HG02885 (cell line): ENCODE data around the gene CFAP206.

Experiments used
- ATAC-seq: cut with Tn5 transposase; IDR thresholded peaks from one replicate; pipeline ENCODE4 v1.9.1; 2021; ENCODE audit warnings: mild to moderate bottlenecking; ENCODE audit not compliant: unreplicated experiment, poor library complexity

The CFAP206 gene, protein sequence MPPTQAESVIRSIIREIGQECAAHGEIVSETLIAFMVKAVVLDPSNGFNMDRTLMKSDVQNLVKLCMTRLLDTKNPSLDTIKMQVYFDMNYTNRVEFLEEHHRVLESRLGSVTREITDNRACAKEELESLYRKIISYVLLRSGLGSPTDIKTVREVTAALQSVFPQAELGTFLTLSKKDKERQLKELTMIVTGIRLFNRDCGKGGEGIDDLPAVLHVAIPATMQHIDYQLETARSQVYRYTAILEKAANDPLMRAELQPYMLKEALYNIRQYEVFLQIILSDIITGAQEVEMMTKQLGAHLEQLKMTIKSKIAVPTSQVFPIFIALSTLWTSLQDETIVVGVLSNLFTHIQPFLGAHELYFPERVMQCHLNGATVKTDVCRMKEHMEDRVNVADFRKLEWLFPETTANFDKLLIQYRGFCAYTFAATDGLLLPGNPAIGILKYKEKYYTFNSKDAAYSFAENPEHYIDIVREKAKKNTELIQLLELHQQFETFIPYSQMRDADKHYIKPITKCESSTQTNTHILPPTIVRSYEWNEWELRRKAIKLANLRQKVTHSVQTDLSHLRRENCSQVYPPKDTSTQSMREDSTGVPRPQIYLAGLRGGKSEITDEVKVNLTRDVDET

DNA sequence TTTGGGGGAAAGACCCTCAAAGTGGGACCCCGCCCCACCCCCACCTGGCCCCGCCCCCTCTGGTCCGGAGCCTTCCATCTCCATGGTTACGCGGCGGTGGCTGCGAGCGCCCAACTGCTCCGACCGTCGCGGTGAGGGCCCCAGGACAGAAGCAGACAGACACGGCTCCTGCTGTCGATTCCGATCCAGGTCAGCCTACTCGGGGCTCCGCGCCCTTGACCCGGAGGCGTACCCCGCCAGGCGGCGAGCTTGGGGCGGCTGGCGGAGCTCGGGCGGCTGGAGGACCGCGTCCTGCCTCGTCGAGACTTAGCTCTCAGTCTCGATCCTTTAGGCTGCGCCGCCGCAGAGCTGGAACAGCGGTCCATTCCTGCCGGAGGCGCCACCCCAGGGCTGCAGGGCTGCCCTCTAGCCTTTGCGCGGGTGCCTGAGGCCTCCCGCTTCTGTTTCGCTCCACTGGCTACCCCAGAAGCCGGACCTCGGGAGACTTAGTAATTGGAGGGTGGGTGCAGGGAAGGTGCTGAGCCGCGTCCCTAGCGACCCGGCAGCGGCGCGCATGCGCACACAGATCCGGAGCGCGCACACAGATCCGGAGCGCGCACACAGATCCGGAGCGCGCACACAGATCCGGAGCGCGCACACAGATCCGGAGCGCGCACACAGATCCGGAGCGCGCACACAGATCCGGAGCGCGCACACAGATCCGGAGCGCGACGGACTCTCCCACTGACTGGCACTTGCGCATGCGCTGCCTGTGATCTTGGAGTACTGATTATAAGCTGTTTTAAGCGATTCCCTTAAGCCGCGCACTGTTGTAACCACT is at the start of gene CFAP206:
CFAP206 (plus strand) TSS at position 72 of the 820 bp plus-strand sequence. CDS start 1,868 bp downstream, outside the sequence.
- peak; percentile 86 for ATAC-seq

DNA sequence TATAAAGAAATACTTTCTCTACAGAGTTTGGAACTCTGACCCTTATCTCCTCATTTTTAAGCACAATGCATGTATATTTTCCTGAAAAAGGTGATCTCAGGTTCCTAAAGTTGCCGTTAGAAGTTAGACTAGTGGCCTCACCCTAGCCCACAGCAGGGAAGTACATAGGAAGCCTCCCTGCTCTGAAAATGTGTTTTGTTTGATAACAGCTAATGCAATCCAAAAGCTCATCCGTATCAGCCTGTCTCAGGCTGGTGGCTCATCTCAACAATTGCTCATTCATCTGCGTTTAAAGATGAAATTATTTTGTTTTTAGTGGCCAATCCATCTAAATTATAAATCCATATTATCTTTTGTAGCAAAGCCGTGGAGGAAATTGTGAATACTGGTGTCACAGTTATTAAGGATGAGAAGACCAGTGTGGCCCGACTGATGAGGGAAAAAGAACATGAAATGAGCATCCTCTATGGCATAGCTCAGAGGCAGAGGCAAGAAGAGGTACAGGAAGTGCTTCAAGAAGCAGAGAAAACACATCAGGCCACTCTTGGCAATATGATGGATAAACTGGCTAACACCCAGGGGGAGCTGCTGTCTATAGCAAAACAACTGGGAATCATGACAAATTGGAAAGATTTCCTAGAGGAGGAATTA is 43.0 kb upstream of the CFAP206 start:
- ATAC-seq = no peak

DNA sequence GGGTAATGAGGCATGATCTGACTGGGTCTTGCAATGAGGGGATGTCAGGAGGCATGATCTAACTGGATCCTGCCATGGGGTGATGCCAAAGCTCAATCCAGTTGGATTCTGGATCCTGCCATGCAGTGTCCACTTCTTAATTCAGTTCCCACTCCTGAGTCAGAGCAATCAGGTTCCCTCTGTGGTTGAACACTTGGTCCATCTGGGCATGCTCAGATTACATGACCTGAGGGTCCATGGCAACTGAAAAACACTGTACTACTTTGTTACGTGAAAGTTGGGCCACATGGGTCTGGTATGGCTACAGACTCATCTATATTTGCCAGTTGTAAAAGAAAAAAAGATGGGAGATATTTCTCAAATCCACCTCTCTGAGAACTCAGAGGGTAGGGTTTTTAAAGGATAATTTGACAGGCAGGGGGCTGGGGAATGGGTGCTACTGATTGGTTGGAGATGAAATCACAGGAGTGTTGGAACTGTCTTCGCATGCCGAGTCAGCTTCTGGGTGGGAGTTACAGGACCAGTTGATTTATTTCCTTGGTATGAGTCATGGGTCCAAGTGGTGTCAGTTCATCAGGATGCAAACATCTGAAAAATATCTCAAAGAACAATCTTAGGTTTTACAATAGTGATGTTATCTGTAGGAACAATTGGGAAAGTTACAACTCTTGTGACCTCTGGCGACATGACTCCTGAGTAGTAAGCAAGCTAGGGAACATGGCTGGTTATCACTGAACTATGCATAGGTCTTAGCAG is 41.5 kb upstream of the CFAP206 start:
- ATAC-seq = no peak

DNA sequence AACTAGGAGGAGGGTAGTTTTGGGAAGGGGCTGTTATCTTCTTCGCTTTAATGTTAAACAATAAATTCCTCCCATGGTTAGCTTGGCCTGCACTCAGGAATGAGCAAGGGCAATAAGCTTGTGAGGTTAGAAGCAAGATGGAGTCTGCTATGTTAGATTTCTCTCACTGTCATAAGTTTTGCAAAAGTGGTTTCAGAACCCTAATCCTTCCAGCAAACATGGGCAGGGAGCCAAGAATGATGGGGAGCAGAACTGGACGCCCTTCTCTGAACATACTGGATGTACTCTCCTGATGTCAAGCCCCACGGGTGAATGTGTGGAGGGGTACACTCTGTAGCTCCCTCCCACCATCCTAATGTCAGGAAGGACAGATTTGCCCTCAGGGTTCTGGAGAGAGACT is 40.9 kb upstream of the CFAP206 start:
- no peak for ATAC-seq

DNA sequence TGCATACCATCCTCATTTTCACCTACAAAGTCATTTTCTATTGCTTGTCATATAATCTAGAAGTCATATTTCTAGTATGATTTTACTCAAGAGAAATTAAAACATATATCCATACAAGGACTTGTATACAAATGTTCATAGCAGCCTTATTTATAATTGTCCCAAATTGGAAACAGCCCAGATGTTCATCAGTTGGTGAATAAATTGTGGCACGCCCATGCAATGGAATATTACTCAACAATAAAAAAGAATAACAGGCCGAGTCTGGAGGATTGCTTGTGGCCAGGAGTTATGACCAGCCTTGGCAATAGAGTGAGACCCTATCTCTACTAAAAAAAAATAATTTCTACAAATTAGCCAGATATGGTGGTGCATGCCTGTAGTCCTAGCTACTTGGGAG is 34.4 kb upstream of the CFAP206 start:
- no peak for ATAC-seq

DNA sequence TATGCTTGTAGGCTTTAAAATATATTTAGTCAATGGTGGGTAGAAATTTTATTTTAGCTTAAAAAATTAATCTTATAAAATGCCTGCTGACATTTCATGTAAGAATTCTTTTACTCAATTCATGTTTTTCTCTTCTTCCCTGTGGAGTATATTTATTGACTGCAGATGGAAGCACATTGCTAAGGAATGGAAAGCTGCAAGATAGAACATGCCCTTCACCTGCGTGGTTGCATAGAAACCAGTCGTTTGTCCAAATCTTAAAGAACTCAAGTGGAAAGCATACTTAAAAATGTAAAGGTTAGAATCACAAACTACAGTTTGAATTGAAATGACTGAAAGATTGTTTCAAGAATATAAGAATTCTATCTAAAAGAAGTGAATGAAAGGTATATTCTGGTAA is 32.5 kb upstream of the CFAP206 start:
- ATAC-seq = no peak

DNA sequence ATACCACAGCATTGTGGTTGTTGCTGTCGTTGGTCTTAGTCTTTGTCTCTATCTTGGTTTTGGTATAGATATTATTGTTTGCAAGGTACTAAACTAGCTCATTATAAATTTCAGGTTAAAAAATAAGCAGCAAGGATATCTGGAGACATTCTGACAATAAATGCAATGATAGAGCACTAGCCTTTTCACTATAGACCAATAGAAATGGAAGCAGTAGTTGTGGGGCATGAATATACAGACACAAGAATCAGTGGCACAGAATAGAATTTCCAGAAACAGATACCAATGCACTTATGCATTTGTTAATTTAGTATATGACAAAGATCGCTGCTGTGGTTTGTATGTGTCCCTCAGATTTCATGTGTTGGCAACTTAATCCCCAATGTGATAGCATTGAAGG is 31.1 kb upstream of the CFAP206 start:
- ATAC-seq = no peak

DNA sequence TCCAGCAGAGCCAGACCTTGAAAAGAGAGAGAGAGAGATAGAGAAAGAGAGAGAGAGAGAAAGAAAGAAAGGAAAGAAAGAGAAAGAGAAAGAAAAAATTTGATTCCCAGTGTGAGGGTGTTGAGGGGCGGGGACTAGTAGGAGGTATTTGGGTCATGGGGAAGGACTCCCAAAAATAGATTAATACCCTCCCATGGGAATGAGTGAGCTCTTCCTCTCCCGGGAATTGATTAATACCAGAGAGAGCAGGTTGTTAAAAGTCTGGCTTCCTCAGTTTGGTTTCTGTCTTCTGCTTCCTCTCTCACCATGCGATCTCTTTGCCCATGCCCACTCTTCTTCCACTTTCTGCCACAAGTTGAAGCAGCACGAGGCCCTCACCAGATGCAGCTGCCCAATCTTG is 28.8 kb upstream of the CFAP206 start:
- ATAC-seq = no peak

DNA sequence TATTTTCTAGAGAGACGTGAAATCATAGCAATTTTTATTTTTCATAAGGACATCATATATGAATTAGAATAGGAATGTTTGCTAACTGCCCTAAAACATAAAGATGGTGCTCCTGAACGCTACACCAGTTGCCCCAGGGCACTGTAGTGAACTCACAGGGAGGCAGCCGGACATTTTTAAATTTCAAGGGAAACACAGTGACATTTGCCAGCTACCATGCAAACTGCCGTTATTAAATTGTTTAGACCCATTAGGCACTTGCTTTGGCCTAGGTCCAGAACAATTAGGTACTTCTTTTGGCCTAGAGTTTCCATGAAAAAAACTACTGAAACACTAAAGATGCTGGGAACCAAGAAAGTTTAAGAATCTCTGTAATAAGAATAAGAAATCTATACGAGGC is 24.9 kb upstream of the CFAP206 start:
- no peak for ATAC-seq

DNA sequence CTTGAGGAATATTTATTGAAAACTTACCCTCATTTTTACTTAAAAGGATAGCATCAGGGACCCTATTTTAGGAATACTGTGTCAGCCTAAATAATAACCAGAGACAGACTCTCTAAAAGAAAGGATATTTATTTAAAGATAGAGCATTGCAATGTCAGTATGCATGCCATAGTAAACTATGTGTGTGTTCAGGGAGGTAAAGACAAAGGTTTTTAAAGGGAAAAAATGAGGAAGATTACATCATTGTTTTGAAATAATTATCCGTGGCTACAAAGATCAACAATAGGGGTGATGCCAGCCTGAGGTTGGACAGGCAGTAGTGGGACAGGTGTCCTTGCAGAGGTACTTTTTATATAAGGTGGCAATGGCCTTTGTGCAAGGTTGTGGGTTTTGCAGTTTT is 23.7 kb upstream of the CFAP206 start:
- ATAC-seq = no peak

DNA sequence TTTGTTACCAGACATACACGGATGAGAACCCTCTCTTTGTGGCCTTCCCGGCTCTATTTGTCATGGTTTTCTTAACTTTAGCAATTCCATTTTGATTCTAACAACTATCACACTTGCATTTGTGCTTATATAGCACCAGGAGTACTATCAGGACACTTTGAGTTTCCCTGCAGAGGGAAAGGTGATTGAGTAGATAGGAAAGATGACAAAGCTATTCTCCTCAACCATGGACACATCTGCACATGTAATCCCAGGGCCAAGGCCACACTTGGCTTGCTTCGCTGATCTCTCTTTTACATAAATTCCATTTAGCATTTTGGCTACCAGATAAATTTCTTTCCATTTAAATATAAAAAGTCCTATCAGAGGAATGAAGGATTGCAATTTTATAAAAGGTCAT is 23.3 kb upstream of the CFAP206 start:
- ATAC-seq = no peak

DNA sequence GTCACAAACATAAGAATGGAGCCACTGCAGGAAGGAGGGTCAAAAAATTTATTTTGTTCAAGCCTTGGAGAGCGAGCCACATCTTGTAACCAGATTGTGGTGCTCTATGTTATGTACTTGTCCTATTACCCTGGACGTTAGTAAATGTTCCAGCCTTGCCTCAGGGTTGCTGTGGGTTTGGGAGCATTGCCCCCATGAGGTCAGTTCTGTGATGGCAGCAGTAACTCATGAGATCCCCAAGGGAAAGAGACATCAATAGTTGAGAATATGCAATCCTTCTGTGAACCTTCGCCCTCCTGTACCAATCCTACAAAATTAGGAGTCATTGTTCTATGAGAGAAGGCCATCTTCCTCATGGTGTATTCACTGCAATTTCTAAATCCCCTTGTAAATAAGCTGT is 16.4 kb upstream of the CFAP206 start:
- ATAC-seq = peak; percentile 76

DNA sequence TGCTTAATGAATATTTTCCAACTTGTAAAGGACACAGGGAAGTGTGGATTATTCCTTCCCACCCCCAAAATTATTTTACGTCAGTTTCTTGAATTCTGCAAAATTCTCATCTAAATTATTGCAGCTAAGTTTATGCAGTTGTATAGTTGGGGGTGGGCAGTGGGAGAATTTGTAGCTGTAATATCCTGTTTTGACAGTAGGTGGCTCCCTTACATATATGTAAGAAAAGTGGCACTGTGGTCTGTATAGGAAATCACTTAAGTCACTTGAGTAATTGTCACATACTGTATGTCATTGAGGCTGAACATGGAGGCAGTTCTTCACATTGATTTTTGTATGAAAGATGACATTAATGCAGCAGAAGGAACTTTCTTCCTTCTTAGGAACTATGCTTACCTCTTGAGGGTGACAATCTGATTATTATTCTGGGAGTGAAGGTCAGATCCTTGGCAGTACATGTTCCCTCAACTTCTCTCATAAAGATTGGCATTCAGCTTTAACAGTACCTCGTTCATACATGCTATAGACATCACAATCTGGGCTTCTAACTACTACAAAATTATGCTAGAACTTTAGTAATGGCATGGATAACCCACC is 14.6 kb upstream of the CFAP206 start:
- ATAC-seq = peak; percentile 75

DNA sequence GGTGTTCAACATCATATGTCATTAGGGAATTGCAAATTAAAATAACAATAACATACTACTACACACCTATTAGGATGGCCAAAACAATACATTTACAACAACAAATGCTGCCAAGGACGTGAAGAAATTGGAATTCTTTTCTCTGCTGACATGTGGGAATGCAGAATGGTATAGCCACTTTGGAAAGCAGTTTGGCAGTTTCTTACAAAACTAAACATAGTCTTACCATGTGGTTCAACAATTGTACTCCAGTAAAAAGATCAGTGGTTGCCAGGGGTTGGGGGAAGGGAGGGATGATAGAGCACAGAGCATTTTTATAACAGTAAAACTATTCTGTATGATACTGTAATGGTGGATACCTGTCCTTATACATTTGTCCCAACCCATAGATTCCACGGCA is 12.3 kb upstream of the CFAP206 start:
- ATAC-seq = no peak

DNA sequence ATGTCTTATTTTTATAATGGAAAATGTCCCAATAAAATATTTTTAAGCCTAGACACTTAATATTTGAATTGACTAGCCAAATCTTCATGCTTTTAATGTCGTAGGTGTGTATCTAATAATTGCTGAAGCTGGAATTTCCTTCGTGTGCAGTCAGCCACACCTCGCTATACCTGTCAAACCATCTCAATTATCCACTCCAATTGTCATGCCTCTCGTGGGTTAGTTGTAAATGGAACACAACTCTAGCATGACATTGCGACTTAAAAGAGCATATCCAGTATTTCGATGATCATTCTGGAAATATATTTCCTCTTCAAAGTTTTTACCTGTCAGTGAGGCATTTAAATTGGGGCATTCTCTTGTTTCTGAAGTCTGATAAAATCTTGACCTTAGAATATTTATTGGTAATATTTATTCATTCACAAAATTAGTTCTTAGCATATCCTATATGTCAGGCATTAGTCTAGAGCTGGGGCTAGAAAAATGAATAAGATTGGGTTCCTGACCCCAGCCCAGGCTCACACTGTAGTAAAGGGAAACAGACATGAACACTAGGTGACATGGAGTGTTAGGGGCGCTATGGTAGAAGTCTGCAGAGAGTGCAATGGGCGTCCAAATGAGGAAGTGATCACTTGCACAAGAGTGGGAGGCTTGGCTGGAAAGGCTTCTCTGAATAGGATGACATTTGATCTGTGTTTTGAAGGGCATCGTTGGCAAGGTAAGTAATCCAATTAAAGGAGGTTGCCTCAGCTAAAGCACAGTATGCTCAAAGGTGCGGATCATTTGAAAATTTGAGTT is 11.0 kb upstream of the CFAP206 start:
- ATAC-seq = peak; percentile 97

DNA sequence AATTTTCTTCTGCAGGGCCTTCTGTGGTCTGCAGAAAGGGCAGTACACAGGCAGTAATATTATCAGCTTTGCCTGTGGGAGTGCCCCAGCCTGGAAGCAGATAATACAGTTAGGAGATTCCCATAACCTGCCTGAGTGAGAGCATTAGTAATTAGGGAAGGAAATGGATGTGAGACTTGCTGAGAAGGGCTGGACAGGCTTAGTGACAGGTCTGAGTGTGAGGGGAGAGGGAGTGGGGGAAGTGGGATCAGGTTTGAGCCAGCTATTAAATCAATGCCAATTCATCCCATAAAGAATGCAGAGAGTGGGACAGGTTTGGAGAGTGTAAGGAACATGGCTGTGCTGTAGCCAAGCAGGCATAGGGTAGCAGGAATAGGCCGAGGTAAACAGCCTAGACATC is 10.1 kb upstream of the CFAP206 start:
- no peak for ATAC-seq

DNA sequence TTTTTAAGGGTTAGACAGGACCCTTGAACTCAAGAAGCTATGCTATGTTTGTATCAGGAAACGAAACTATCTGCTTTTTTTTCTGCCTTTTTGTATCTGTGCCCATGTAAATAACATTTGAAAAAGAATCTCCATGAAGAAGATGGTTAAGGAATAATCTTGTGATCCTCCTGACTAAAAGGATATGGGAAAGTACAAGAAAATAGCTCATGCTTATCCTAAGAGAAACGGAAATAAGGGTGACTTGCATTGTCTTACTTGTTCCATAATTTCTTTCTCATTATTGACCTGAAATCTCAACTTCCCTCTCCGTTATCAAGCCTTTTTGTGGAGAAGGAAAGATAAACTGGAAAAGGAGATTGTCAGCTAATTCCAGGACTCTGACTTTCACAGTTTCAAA is 5.9 kb upstream of the CFAP206 start:
- ATAC-seq = no peak

DNA sequence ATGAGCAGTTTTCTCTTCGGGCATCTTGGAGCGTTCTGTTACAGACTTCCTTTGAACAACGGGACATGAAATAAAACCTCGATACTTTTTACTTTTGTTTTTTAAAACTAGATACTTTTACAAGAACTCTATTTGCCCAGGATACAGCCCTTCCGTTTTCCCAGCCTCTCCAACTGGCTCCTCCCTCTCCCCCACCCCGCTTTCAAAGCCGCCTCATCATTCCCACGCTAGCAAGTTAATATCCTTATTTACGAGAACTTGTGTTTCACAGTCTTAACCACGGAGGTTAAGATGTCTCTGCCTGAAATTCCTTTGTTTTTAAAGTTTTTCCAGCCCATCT is 241 bp upstream of the CFAP206 start:
- peak; percentile 15 for ATAC-seq

DNA sequence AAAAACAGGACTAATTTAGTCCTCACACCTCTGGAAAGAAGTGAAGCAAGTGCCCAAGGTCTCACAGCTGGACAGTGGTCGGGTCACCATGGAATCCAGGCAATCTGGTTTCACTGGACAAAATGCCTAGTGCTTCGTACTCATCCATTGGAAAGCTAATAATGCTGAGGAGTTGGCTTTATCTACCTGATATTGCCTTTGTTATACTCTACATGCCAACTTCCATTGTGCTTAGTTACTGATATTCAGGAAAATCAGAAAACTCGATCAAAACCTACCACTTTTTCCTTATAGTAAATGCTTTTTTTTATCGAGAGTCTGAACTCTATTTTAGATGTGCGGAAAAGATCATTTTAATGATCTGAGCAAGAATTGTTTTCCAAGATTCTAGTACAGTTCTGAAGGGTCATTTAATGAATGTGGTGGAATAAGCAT is 966 bp downstream of the CFAP206 start:
- peak; percentile 19 for ATAC-seq
